H9 (cell line): ENCODE data around the gene SRP9. TPM values are rescaled to one million over a fixed set of nuclear protein-coding genes. Genes with fewer than 3 reads are reported as not detected.

ENCODE experiments used
- DNase-seq: peaks from one replicate; pipeline ENCODE4 v3.0.0-alpha.2; 2017
- H2AFZ ChIP-seq: one replicate; pipeline ENCODE4 v1.6.1; 2013; ENCODE audit warnings: mild to moderate bottlenecking, low read length, control low read depth, moderate library complexity
- H2AK5ac ChIP-seq: 2 replicates; pipeline ENCODE4 v1.6.1; 2013; ENCODE audit warnings: low read length, control low read depth, mixed read lengths; ENCODE audit not compliant: insufficient read length
- H2BK120ac ChIP-seq: one replicate; pipeline ENCODE4 v1.6.1; 2013; ENCODE audit warnings: low read depth, mild to moderate bottlenecking, low read length, control low read depth, inconsistent platforms; ENCODE audit not compliant: poor library complexity, severe bottlenecking
- H2BK12ac ChIP-seq: 2 replicates; pipeline ENCODE4 v1.6.1; 2013; ENCODE audit warnings: low read length, control low read depth, mixed read lengths, low read depth; ENCODE audit not compliant: insufficient read length
- H2BK15ac ChIP-seq: 2 replicates; pipeline ENCODE4 v1.6.1; 2013; ENCODE audit warnings: low read depth, low read length, control low read depth
- H2BK20ac ChIP-seq: one replicate; pipeline ENCODE4 v1.6.1; 2013; ENCODE audit warnings: low read depth, mild to moderate bottlenecking, low read length, control low read depth, inconsistent platforms; ENCODE audit not compliant: poor library complexity, severe bottlenecking
- H2BK5ac ChIP-seq: 2 replicates; pipeline ENCODE4 v1.6.1; 2013; ENCODE audit warnings: low read length, control low read depth, mixed read lengths; ENCODE audit not compliant: insufficient read length
- H3K14ac ChIP-seq: 2 replicates; pipeline ENCODE4 v1.6.1; 2013; ENCODE audit warnings: low read length, control low read depth; ENCODE audit not compliant: insufficient read depth
- H3K18ac ChIP-seq: 2 replicates; pipeline ENCODE4 v1.6.1; 2013; ENCODE audit warnings: low read depth, mild to moderate bottlenecking, mixed read lengths, low read length, control low read depth; ENCODE audit not compliant: insufficient read length
- H3K23ac ChIP-seq: 2 replicates; pipeline ENCODE4 v1.6.1; 2013; ENCODE audit warnings: low read length, control low read depth, mixed read lengths, low read depth; ENCODE audit not compliant: insufficient read length
- H3K23me2 ChIP-seq: 2 replicates; pipeline ENCODE4 v1.6.1; 2013; ENCODE audit warnings: low read depth, mild to moderate bottlenecking, mixed read lengths, low read length, control low read depth; ENCODE audit not compliant: insufficient read length, poor library complexity, severe bottlenecking
- H3K27ac ChIP-seq: 2 replicates; pipeline ENCODE4 v1.5.1; 2013; ENCODE audit warnings: low read length, control low read depth, mixed read lengths, low read depth; ENCODE audit not compliant: insufficient read length
- H3K27me3 ChIP-seq: 2 replicates; pipeline ENCODE4 v1.6.1; 2013; ENCODE audit warnings: low read length, control low read depth, inconsistent platforms; ENCODE audit not compliant: insufficient read depth
- H3K4ac ChIP-seq: 2 replicates; pipeline ENCODE4 v1.6.1; 2013; ENCODE audit warnings: low read depth, mild to moderate bottlenecking, control low read depth, inconsistent platforms, low read length, moderate library complexity
- H3K4me1 ChIP-seq: 2 replicates; pipeline ENCODE4 v1.6.1; 2013; ENCODE audit warnings: low read length, control low read depth, inconsistent platforms; ENCODE audit not compliant: insufficient read depth
- H3K4me2 ChIP-seq: 2 replicates; pipeline ENCODE4 v1.6.1; 2013; ENCODE audit warnings: low read length, control low read depth, mixed read lengths; ENCODE audit not compliant: insufficient read length, insufficient read depth
- H3K56ac ChIP-seq: 2 replicates; pipeline ENCODE4 v1.6.1; 2013; ENCODE audit warnings: low read depth, mild to moderate bottlenecking, mixed read lengths, low read length, control low read depth; ENCODE audit not compliant: insufficient read length
- H3K79me1 ChIP-seq: 2 replicates; pipeline ENCODE4 v1.6.1; 2013; ENCODE audit warnings: low read depth, mild to moderate bottlenecking, moderate library complexity, low read length, control low read depth, inconsistent platforms; ENCODE audit not compliant: insufficient read depth, poor library complexity, severe bottlenecking
- H3K79me2 ChIP-seq: 2 replicates; pipeline ENCODE4 v1.6.1; 2013; ENCODE audit warnings: low read length, control low read depth, inconsistent platforms; ENCODE audit not compliant: insufficient read depth
- H3K9ac ChIP-seq: 2 replicates; pipeline ENCODE4 v1.6.1; 2013; ENCODE audit warnings: low read length, control low read depth, mixed read lengths; ENCODE audit not compliant: insufficient read length; ENCODE audit errors: extremely low read depth
- H3K9me3 ChIP-seq: one replicate; pipeline ENCODE4 v1.6.1; 2013; ENCODE audit warnings: low read depth, low read length, inconsistent platforms; ENCODE audit not compliant: control insufficient read depth
- H3T11ph ChIP-seq: one replicate; pipeline ENCODE4 v1.6.1; 2013; ENCODE audit warnings: mild to moderate bottlenecking, low read length, control low read depth, inconsistent platforms
- H4K20me1 ChIP-seq: one replicate; pipeline ENCODE4 v1.6.1; 2013; ENCODE audit not compliant: control insufficient read depth, insufficient read length, insufficient read depth
- H4K5ac ChIP-seq: 2 replicates; pipeline ENCODE4 v1.6.1; 2013; ENCODE audit warnings: low read depth, mild to moderate bottlenecking, mixed read lengths, low read length, control low read depth; ENCODE audit not compliant: insufficient read length
- H4K8ac ChIP-seq: replicated peaks from 2 replicates; pipeline ENCODE4 v1.6.1; 2013; ENCODE audit warnings: low read length, control low read depth, mixed read lengths, low read depth; ENCODE audit not compliant: insufficient read length
- H4K91ac ChIP-seq: 2 replicates; pipeline ENCODE4 v1.6.1; 2013; ENCODE audit warnings: low read depth, mild to moderate bottlenecking, moderate library complexity, mixed read lengths, low read length, control low read depth; ENCODE audit not compliant: insufficient read length
- H3K27ac Mint-ChIP-seq, 3 experiments: 2 replicates in 2 of 3; 3 replicates in 1 of 3; pipeline ENCODE4 v1.8.0; 2020 to 2021; ENCODE audit warnings: mixed read lengths in 3 of 3, mild to moderate bottlenecking in 1 of 3, moderate library complexity in 1 of 3
- H3K27me3 Mint-ChIP-seq: 2 replicates; pipeline ENCODE4 v1.8.0; 2021; ENCODE audit warnings: low read depth, mild to moderate bottlenecking, moderate library complexity, mixed read lengths
- H3K36me3 Mint-ChIP-seq, 3 experiments: 2 replicates in 2 of 3; 3 replicates in 1 of 3; pipeline ENCODE4 v1.8.0; 2020 to 2021; ENCODE audit warnings: low read depth in 3 of 3, mixed read lengths in 3 of 3; ENCODE audit not compliant: insufficient read depth in 1 of 3
- H3K4me1 Mint-ChIP-seq, 2 experiments: 2 replicates each; pipeline ENCODE4 v1.8.0; 2020; ENCODE audit warnings: mixed read lengths in 2 of 2
- H3K4me3 Mint-ChIP-seq, 2 experiments: 2 replicates in 1 of 2; 3 replicates in 1 of 2; pipeline ENCODE4 v1.8.0; 2020 to 2021; ENCODE audit warnings: mild to moderate bottlenecking in 2 of 2, mixed read lengths in 2 of 2, moderate library complexity in 1 of 2
- H3K9me3 Mint-ChIP-seq, 2 experiments: 2 replicates in 1 of 2; 3 replicates in 1 of 2; pipeline ENCODE4 v1.8.0; 2020; ENCODE audit warnings: mild to moderate bottlenecking in 2 of 2, mixed read lengths in 2 of 2, moderate library complexity in 1 of 2
- WGBS: extraction: QIAGEN DNeasy Blood & Tissue Kit; methylation state at CpG from one replicate; pipeline ENCODE4 v1.1.7; 2013; ENCODE audit warnings: missing lambda C conversion rate, low lambda C conversion rate, mixed read lengths; ENCODE audit not compliant: insufficient read length; ENCODE audit errors: extremely low coverage; 5-methylcytosine and 5-hydroxymethylcytosine counted together
- total RNA-seq: library from RNA; stranded (reverse); gene quantifications from 2 replicates; pipeline ENCODE4 v1.2.1, GENCODE V29; 2021
- TF ChIP-seq, protein P1 (sequence below): fragments of 200-600 bp; sonication (generic); conservative IDR thresholded peaks from 3 replicates; pipeline ENCODE4 v1.8.0; 2021; ENCODE audit warnings: antibody characterized with exemption, mild to moderate bottlenecking

The SRP9 gene
- total RNA-seq, 1 experiment from 2014 or later, result 403 TPM

DNA sequence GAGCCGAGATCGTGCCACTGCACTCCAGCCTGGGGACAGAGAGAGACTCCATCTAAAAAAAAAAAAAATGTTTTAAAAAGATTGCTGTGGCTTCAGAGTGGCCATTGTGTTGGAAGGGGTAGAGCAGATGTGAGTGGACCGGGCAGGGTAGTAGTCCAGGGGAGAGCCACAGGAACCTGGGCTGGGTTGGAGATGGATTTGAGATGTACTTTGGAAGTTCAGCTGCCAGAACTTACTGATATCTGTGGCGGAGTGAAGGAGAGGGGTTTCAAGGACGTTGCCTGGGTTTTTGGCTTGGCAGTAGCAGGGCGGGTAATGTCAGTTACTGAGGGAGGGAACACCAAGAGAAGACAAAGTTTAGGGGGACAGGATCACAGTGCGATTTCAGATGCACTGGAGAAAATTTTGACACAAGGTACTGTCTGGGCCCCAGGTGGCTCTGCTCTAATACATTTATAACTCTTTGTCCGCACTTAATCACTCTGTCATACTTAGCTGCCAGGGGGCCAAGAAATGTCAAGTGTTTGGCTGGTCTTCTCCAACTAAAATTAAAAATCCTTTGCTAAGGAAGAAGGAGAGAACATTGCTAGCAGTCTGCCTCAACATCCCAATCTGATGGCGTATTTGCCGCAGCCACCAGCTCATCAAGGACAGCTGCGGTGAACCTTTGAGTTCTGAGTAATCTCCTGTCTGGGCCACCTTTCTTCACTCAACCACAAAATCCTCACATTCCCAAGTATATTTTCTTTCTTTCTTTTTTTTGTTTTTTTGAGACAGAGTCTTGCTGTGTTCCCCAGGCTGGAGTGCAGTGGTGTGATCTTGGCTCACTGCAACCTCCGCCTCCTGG, 41.9 kb downstream of the SRP9 start:
- no peaks in the 10 kb centered on the region for H3K79me1 ChIP-seq
- H2AFZ ChIP-seq, result no peak overlapping the region
- no peak overlapping the region for H4K8ac ChIP-seq
- H2AK5ac ChIP-seq, result no peak overlapping the region
- Mint-ChIP-seq H3K4me1 (peaks cover 33 to 43% of the 10 kb centered on the region in 2 experiments), H3K4me3 (no peak overlapping the region; a peak in 1 of 5 replicates), H3K36me3 (peaks cover 0 to 6% (median 0%) of the 10 kb centered on the region in 3 experiments; a peak in 3 of 7 replicates), H3K27ac (peak overlapping the region; percentile 9 to 85 (median 30); a peak in 5 of 7 replicates), H3K27me3 (no peaks in the 10 kb centered on the region), H3K9me3 (no peaks in the 10 kb centered on the region)
- no peak overlapping the region for H4K91ac ChIP-seq
- no peak overlapping the region for H3K23ac ChIP-seq
- no peak overlapping the region for H3K4ac ChIP-seq
- no peaks in the 10 kb centered on the region for H4K20me1 ChIP-seq
- H2BK5ac ChIP-seq, result no peak overlapping the region
- H3K27ac ChIP-seq, result no peak overlapping the region
- no CpG with 5 or more reads among the region's 12 CpGs for whole genome bisulfite sequencing
- no peak overlapping the region for H3K9ac ChIP-seq
- no peaks in the 10 kb centered on the region for H3K23me2 ChIP-seq
- H2BK20ac ChIP-seq, result no peak overlapping the region
- no peak overlapping the region for H3K4me2 ChIP-seq
- no peak overlapping the region for H3K56ac ChIP-seq
- no peak overlapping the region for H3K18ac ChIP-seq
- no peak for DNase-seq
- no peak overlapping the region for H3K14ac ChIP-seq
- H4K5ac ChIP-seq, result no peak overlapping the region
- no peak overlapping the region for H3T11ph ChIP-seq
- H3K27me3 ChIP-seq, result no peaks in the 10 kb centered on the region
- H3K79me2 ChIP-seq, result no peaks in the 10 kb centered on the region
- no peak overlapping the region for H2BK12ac ChIP-seq
- no peak overlapping the region for H2BK15ac ChIP-seq
- H2BK120ac ChIP-seq, result no peak overlapping the region
- peaks cover 14% of the 10 kb centered on the region for H3K4me1 ChIP-seq
- TF ChIP-seq, protein P1, sequence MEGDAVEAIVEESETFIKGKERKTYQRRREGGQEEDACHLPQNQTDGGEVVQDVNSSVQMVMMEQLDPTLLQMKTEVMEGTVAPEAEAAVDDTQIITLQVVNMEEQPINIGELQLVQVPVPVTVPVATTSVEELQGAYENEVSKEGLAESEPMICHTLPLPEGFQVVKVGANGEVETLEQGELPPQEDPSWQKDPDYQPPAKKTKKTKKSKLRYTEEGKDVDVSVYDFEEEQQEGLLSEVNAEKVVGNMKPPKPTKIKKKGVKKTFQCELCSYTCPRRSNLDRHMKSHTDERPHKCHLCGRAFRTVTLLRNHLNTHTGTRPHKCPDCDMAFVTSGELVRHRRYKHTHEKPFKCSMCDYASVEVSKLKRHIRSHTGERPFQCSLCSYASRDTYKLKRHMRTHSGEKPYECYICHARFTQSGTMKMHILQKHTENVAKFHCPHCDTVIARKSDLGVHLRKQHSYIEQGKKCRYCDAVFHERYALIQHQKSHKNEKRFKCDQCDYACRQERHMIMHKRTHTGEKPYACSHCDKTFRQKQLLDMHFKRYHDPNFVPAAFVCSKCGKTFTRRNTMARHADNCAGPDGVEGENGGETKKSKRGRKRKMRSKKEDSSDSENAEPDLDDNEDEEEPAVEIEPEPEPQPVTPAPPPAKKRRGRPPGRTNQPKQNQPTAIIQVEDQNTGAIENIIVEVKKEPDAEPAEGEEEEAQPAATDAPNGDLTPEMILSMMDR, result no peak
- no peaks in the 10 kb centered on the region for H3K9me3 ChIP-seq
